ENCODE results near the gene SLC51A.

DNA sequence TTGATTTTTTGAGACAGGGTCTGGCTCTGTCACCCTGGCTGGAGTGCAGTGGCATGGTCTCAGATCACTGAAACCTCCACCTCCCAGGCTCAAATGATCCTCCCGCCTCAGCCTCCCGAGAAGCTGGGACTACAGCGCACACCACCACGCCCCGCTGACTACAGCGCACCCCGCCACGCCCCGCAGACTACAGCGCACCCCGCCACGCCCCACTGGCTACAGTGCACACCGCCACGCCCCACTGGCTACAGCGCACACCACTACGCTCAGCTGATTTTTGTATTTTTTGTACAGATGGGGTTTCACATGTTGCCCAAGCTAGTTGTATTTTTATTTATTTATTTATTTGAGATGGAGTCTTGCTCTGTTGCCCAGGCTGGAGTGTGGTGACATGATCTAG, 35.6 kb downstream of the SLC51A start:
- TF ChIP-seq ZNF274 (IDR thresholded peaks at IDR 0.05; ENCODE audit: low read depth, low read length) = no peak
- no peak for TF ChIP-seq SUZ12 (IDR thresholded peaks at IDR 0.05; ENCODE audit: extremely low read depth, insufficient read depth, insufficient read length)
- no peak for TF ChIP-seq YY1 (IDR thresholded peaks at IDR 0.05; ENCODE audit: insufficient read depth, insufficient read length)

Data from NT2/D1 (cell line).